Measurements from ENCODE around the gene COMMD4.
"Not testable (repeated sequence)": the region's sequence is repeated elsewhere in the genome, so short reads cannot be mapped to it uniquely, and the experiment has no call there.

The COMMD4 gene

DNA sequence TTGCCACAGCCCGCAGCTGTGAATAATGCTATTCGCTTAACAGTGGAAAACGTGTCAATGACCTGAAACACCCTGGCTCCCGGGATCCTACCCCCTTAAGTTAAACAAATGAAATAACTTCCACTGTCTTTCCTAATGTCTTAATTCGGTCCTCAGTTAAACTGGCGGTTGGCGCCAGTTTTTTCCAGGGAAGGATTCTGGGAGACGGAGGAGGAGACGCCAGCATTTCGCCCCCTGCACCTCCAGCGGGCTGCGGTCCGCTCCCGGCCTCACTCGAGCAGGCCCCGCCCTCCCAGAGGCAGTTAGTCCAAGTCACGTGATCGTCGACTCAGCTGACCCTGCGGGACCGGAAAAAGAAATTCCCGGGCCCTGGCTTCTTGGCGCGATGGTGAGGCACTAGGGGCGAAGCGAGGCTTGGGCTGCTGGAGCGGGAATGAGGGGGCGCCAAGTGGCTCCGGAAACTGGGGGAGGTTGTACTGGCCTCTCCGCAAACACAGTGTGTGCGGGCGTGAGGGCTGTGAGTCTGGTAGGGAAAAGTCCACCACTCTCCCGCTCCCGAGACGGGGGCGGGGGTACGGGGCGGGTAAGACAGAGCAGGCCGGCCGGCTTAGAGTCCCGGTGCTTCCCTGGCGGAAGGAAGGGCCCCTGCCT, at the start of gene COMMD4:
Gene COMMD4 (plus strand): TSS at position 359 of the 651 bp plus-strand sequence. CDS start 27 bp downstream, at position 386.
- peak within 1 kb of the TSS; percentile 79 for H3K4me3 ChIP-seq (ENCODE audit: low read depth, low read length)

DNA sequence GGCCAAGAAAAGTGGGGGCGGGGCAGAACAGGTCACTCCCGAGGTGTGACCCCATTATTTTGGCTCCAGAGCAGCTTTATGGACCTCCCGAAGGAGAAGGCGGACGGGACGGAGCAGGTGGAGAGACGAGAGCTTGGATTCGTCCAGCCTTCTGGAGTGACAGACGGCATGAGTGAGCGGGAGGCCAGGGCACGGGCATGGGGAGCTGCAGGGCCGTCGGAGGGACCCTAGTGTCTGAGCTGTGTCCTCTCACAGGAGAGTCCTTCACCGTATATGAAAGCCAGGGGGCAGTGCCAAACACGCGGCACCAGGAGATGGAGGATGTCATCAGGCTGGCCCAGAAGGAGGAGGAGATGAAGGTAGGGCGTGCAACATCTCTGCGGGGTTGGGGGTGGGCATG, 42.2 kb upstream of the COMMD4 start:
- not testable (repeated sequence) for H3K4me3 ChIP-seq (ENCODE audit: low read depth, low read length)

DNA sequence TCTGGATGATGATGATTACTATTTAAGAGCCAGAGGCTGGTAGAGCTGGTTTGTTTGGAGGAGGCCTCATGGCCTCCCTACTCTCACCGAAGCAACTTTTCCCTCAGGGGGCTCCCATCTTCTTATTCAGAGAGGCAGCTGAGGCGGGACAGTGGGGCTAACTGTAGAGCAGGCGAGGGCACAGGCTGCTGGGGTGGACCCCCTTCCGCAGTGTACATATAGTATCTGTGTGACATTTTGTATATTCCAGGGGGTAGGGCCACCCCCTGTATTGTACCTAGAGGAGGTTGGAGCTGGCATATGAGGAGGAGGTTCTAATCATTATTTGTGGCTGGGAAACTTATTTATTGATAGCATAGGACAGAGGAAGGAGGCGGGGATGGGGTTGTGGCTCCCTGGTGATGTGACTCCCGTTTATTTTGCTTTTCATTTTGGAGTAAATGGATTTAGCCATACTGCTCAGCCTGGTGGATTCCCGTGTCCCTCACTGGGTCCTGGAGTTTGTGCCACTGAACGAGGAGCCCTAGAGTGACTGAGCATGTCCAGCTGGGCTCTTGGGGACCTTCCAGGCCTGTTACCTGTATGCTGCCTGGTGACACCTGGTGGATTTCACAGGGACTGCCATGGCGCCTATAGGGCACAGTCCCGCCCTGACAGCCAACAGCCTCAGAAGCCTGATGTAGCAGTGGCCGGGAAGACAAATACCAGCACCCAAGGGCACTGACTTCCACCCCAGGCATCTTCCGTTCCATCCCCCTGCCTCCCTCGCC, 37.1 kb upstream of the COMMD4 start:
- not testable (repeated sequence) for H3K4me3 ChIP-seq (ENCODE audit: low read depth, low read length)

DNA sequence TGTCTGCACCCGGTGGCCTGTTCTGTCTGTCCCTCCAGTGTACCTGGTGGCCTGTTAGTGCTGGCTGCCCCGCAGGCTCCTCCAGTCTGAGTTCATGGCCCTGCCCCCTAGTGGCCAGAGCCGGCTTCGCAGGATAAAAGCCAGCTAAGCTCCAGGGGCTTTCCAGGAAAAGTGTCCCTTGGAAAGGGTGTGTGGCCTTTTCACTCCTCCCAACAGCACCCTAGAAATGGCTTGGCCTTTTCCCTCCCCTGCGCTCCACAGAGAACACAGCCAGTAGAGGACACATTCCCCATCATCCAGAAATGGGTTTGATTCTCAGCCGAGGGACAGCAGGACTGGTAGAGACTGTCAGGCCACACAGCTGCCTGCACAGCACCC, 36.6 kb upstream of the COMMD4 start:
- not testable (repeated sequence) for H3K4me3 ChIP-seq (ENCODE audit: low read depth, low read length)

DNA sequence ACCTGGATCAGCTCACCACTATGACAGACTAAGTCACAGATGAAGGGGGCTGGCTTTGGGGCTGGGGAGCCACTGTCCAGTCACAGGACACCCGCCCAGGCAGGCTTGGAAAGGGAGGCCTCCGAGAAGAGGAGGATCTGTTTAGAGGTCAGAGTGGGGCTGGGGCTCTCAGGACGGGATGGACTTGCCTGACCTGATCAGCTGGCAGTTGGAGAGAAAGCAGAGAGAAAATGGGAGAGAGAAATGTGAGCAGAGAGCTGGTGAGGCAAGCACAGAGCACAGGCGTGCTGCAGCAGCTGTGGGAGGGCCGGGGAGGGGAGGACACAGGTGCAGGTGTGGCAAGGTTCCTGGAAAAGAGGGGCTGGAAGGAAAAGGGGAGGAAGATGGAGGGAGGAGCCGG, 35.8 kb upstream of the COMMD4 start:
- not testable (repeated sequence) for H3K4me3 ChIP-seq (ENCODE audit: low read depth, low read length)

DNA sequence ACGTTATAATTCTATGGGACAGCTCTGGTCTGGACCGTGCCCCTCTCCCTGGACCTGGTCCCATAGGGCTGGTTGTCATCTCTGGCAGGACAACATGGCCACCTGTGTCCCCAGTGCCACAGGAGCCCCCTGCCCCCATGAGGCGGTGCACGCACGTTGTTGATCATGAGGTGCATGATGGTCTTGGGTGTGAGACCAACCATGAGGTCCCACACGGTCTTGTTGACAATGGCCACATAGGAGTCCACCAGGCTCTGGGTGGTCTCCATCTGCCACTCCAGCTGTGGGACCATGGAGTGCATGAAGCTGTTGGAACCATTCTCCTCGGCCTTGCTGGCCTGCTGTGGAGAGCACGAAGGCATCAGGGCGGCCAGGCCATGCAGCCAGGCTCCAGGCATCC, 33.5 kb upstream of the COMMD4 start:
- H3K4me3 ChIP-seq (ENCODE audit: low read depth, low read length): no peak overlapping the region

DNA sequence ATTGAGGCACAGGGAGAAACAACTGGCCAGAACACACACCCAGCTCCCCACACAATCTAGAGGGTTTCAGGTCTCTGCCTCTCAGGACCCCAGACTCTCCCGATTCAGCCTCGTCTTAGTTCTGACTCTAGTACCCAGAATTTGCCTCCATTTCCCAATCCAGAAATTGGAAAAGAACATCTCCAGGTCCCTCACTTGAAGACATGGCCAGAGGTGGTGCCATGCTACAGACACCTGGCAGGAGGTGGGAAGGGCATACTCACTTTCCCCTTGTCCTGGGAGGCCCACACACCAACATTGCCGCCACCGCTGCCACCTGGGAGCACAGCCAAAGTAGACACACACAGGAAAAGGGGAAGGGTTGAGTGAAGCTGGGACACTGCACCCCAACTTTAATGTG, 33.1 kb upstream of the COMMD4 start:
- not testable (repeated sequence) for H3K4me3 ChIP-seq (ENCODE audit: low read depth, low read length)

DNA sequence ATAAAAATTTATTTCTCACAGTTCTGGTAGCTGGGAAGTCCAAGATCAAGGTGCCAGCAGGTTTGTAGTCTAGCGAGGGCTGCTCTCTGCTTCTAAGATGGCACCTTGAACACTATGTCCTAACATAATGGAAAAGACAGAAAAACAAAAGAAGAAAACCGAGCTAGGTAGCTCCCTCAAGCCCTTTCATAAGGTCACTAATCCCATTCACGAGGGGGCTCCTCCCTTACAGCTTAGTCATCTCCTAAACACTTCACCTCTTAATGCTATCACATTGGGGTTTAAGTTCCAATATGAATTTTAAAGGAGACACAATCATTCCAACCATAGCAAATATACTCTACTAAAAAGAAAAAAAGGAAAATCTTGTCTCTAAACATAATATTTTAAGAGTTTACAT, 29.7 kb upstream of the COMMD4 start:
- no peak overlapping the region for H3K4me3 ChIP-seq (ENCODE audit: low read depth, low read length)

DNA sequence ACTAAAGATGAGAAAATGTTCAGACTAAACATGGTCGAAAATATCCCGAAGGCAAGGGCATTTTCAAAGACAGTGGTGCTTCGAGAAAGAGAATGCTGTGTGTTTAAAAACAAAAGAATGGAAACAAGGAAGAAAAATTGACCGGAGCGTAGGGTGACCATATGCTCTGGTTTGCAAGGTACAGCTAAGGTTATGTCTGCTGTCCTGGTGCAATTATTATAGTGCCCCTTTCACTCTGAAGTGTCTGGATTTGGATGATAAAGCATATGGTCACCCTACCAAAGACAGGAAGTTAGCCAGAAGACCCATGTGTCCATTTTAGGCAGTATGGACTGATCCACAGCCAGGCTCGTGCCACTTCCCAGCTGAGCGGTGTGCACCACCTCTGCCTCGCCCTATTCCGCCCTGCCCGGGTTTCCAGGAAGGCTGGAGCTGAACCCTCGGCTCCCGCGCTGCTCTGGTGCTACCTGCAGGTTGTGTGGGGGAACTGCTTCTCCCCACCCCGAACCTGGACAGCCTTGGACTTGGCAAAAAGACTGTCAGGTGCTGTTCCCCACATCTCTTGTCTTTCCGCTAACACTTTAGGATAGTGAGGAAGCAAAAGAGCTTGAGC, 28.0 kb upstream of the COMMD4 start:
- H3K4me3 ChIP-seq (ENCODE audit: low read depth, low read length): no peak overlapping the region

DNA sequence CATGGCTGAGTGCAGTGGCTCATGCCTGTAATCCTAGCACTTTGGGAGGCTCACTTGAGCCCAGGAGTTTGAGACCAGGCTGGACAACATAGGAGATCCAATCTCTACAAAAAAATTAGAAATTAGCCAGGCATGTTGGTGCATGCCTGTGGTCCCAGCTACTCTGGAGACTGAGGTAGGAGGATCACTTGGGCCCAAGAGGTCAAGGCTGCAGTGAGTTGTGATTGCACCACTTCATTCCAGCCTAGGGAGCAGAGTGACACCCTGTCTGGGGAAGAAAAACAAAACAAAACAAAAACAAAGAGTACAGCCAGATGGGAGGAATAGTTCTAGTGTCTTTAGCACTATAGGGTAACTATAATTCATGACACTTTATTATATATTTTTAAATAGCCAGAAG, 26.2 kb upstream of the COMMD4 start:
- H3K4me3 ChIP-seq (ENCODE audit: low read depth, low read length): no peak overlapping the region

DNA sequence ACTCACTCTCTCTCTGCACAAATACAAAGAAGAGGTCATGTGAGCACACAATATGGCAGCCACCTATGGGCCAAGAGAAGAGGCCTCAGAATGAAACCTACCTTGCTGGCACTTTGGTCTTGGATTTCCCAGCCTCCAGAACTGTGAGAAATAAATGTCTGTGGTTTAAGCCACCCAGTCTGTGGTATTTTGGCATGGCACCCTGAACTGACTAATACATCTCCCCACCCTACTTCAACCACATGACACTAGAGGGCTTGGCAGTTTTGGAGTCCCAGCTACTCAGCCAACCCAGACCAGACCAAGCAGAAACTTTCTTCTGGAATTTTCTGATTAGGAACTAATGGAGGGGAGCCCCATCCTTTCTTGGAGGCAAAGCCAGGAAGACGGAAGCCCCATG, 23.3 kb upstream of the COMMD4 start:
- not testable (repeated sequence) for H3K4me3 ChIP-seq (ENCODE audit: low read depth, low read length)

DNA sequence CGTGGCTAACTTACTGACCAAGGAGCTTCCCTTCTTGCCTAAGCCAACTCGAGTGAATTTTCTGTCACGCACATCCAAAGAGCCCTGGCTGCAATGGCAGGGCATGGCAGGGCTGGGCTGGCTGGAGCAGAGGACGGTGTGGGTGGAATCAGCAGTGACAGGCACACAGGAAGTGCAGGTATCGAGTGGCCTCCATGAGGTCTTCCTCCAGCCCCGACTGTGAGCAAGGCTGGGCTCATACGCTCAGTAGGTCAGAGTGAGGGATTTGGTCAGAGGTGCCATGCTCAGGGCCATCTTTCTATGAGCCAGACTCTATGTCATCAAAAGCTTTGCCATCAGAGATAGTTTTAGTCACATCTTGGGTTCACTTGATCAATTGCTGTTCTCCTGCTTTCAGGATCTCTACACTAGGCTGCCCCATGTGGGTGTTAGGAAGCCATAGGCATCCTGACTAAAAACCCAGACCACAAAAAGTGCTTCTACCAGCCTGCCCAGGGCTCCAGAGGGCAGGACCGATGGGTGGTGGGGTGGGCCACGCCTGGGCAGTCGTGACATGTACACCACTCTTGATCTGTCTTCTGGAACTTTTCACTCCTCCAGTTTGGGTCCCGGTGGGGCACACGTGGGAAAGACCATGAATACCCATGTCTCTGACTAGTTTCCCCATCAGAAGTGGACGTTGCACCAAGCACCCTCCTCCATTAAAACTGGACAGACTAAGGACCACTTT, 22.6 kb upstream of the COMMD4 start:
- no peak overlapping the region for H3K4me3 ChIP-seq (ENCODE audit: low read depth, low read length)

DNA sequence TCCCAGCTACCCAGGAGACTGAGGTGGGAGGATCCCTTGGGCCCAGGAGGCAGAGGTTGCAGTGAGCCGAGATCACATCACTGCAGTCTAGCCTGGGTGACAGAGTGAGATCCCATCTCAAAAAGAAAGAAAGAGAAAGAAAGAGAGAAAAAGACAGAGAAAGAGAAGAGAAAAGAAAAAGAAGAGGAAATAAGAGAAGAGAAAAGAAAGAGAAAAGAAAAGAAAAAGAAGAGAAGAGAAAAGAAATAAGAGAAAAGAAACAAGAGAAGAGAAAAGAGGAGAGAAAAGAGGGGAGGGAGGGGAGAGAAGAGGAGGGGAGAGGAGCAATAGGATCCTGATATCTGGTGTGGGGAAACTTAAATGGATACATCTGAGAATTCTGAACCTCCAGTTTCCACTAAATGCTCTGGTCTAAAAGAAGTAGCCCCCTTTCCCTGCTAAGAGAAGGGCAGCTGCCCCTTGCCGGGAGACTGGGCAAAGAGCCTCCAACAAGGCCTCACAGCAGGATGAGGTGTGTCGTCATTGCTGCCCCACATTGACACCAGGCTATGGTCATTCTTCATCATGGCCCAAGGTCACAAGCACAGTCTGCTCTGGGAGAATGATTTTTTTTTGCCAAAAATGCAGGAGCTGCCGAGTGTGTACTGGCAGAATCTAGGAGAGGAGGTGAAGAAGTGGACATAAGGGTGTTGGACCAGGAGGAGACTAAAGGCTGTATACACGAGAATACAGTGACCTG, 21.1 kb upstream of the COMMD4 start:
- H3K4me3 ChIP-seq (ENCODE audit: low read depth, low read length): no peak overlapping the region

DNA sequence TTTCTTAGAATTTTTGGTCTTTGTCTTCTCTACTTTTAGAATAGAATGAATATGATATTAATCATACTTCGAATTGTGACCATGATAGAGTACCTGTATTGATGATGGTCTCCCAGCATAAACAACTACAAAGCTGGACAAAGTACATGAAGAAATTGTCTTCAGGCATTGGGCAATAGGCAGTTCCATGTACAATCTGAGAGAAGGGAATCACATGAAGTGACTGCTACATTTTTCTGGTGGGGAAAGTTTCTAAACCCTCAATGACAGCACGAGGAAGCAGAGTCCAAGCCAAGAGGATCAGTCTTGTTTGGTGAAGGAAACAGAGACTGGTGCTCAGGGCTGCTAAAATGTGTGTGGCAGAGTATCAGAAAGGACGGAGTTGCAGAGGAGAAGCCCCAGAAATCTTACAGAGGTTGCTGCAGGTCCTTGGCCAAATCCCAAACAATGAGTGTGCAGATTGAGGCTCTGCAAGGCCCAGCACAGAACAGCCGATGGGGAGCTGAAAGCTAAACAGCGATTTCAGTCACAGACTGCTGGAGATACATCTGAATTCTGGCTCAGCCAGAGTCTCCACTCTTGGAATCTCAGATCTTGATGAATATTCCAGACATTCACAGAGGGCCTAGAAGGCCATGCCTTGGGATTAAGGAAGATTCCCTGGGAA, 16.5 kb upstream of the COMMD4 start:
- not testable (repeated sequence) for H3K4me3 ChIP-seq (ENCODE audit: low read depth, low read length)

DNA sequence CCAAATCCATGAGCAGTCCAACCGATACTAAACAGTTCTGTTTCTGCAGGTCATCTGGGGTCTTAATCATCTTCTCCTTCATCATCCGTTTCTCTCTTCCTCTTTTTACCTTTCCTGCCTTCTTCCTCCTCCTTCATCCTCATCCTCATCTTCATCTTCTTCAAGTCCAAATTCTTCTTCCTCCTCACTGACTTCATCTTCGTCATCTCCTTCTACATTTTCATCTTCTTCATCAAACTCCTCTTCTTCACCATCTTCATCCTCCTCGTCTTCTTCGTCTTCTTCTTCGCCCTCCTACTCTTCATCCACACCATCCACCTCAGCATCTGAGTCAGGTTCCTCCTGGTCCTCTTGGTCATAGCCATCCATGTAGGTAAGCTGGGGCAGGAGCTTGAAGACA, 14.2 kb upstream of the COMMD4 start:
- H3K4me3 ChIP-seq (ENCODE audit: low read depth, low read length): no peak overlapping the region

DNA sequence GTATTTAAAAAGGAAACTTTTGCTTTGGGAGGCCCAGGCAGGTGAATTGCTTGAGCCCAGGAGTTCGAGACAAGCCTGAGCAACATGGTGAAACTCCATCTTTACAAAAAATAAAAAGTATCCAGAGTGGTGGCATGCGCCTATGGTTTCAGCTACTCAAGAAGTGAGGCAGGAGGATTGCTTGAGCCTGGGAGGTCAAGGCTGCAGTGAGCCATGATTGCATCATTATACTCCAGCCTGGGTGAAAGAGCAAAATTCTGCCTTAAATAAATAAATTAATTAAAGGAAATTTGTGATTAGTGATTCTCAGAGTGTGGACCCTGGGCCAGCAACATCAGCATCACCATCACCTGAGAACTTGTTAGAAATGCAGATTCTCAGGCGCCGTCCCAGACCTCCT, 9.9 kb upstream of the COMMD4 start:
- H3K4me3 ChIP-seq (ENCODE audit: low read depth, low read length): no peak overlapping the region

DNA sequence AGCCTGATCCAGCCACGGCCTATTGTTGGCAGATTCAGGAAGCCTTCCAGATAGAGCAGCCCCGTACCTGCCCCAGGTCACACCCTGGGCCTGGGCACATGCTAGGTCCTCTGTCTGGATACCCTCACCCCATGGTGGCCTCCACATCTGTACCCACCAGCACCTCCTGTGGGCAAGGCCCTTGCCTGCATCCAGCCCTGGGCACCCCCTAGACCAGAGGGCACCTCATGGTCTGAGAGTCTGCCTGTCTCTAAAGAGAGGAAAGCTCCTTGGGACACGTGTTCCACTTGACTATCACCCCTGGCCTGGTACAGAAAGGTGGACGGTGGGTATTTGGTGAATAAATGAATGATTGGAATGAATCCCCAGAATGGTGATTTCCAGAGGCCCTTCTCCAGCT, 8.9 kb upstream of the COMMD4 start:
- no peak overlapping the region for H3K4me3 ChIP-seq (ENCODE audit: low read depth, low read length)

DNA sequence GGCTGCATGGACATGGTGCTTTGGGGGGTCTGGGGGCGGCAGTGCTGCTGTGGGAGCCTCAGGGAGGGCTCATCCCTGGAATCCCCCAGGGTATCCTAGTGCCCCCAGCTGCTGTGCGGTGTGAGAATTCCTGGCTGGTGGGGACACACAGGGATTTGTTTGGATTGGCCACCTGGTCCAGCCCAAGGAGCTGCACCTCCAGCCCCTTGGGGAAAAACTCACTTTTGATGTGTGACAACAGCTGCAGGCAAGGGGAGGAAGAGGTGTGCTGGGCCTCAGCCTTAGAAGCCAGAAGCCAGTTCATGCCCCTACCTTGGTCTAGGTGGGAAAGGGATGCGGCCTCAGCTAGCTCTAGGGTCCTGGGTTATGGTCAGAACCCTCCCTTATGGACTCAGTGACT, 8.4 kb upstream of the COMMD4 start:
- H3K4me3 ChIP-seq (ENCODE audit: low read depth, low read length): no peak overlapping the region

DNA sequence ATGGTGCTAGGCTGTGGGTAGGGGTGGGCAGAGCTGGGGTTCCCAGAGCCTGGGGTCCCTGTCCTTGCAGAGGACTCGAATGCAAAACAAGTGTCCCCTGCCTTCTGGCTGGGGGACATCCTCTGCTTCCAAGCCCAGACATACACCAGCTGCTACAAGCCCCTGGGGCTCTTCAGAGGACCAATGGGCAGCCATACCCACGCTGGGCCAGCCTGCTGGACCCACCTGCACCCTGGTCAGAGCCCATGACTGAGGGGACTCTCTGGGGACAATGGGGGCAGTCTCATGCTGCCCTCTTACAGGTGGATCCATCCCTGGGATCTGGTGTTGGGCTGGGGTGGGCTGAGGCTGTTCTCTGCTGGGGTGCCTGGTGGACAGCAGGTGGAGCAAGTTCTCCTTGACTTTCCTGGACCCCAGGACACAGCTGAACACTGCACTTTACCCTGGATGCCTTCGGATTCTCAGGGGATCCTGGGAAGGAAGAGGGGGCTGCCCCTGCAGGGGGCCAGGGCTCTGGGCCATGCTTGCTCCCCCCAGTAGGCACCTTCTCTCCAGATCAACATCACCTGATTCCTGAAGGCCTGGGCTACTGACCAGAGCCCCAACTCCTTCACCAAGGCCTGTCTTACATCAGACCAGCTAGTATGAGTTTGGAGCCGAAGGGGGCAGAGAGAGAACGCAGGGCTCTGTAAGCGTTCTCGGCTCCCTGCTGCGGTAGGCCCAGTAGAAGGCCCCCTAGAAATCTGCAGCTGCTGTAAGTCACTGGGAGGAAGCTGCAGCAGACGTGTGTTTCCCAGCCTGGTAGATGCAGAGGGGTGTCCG, 7.2 kb upstream of the COMMD4 start:
- no peak overlapping the region for H3K4me3 ChIP-seq (ENCODE audit: low read depth, low read length)

DNA sequence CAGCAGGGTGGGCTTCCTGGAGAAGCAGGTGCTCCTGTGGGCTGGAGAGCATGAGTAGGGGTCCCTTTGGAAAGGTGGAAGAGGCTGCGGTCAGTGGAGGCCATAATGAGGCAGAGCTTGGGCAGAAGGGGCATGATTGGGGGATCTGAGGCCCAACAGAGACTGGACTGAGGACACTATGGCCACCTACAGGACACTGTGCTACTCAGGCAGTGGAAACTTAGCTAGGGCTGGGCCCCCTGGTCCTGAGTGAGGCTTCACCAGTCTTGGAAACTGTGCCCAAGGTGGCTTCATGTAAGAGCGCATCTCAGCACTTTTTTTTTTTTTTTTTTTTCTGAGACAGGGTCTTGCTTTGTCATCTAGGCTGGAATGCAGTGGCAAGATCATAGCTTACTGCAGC, 6.3 kb upstream of the COMMD4 start:
- H3K4me3 ChIP-seq (ENCODE audit: low read depth, low read length): no peak overlapping the region

All from iPS-11a (cell line).